GM10266 (cell line): ENCODE results near the gene IL10RA.
"Not testable (repeated sequence)": the region's sequence is repeated elsewhere in the genome, so short reads cannot be mapped to it uniquely, and the experiment has no call there.

ENCODE experiments used
- DNase-seq: peaks from one replicate; pipeline ENCODE4 v3.0.0; 2012; ENCODE audit errors: extremely low spot score
- CTCF ChIP-seq: IDR thresholded peaks from 2 replicates; pipeline ENCODE4 v1.5.1; 2012; ENCODE audit warnings: mild to moderate bottlenecking, low read depth; ENCODE audit not compliant: control insufficient read depth, insufficient read depth; ENCODE audit errors: missing control alignments

The IL10RA gene

DNA sequence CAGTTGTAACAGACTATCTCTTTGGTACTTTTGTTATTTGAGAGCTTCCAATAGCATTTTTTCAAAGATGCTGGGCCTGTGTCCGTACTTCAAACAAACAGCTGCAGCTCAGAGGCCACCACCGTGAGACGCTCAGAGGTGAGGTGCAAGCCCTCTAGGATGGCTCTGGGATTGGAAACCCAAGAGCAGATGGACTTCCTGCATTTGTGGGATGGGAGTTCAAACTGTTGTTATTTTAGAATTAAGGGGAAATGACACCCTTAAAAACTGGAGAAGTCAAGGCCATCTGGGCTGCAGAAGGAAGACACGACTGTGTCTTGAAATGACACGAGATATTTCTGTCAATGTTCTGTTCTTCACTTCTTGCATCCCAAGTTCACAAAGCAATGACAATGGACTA, 9.2 kb upstream of the IL10RA start:
- DNase-seq = no peak
- no peak for TF ChIP-seq CTCF

DNA sequence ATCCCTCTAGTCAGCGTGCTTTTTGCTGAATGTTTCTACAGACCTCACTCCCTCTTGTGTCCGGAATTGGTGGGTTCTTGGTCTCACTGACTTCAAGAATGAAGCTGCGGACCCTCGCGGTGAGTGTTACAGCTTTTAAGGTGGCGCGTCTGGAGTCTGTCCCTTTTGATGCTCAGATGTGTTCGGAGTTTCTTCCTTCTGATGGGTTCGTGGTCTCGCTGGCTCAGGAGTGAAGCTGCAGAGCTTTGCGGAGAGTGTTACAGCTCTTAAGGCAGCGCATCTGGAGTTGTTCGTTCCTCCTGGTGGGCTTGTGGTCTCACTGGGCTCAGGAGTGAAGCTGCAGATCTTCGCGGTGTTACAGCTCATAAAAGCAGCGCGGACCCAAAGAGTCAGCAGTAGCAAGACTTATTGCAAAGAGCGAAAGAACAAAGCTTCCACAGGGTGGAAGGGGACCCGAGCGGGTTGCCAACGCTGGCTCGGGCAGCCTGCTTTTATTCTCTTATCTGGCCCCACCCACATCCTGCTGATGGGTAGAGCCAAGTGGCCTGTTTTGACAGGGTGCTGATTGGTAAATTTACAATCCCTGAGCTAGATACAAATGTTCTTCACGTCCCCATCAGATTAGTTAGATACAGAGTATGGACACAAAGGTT, 8.5 kb upstream of the IL10RA start:
- DNase-seq = not testable (repeated sequence)

DNA sequence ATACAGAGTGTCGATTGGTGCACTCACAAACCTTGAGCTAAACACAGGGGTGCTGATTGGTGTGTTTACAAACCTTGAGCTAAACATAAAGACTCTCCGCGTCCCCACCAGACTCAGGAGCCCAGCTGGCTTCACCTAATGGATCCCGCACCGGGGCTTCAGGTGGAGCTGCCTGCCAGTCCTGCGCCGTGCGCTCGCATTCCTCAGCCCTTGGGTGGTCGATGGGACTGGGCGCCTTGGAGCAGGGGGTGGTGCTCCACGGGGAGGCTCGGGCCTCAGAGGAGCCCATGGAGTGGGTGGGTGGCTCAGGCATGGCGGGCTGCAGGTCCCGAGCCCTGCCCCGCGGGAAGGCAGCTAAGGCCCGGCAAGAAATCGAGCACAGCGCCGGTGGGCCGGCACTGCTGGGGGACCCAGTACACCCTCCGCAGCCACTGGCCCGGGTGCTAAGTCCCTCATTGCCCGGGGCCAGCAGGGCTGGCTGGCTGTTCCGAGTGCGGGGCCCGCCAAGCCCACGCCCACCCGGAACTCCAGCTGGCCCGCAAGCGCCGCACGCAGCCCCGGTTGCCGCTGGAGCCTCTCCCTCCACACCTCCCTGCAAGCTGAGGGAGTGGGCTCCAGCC, 7.8 kb upstream of the IL10RA start:
- not testable (repeated sequence) for DNase-seq

DNA sequence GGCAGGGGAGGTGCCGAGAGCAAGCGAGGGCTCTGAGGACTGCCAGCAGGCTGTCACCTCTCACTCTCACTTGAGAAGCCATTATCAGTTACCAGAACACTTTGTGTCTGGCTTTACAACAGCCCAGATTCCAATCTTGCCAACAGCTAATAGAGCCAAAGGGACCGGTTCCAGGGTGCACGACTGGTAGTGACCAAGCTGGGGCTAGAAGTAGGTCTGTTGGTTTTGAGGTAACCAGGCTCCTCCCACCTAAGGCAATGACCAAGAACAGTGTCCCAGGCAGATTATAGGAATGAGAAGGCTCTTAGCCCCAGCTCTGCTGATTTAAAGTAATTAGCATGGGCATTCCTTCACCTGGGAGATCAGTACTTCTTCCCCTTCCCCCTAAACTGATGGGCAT, 7.2 kb upstream of the IL10RA start:
- no peak for DNase-seq
- no peak for TF ChIP-seq CTCF

DNA sequence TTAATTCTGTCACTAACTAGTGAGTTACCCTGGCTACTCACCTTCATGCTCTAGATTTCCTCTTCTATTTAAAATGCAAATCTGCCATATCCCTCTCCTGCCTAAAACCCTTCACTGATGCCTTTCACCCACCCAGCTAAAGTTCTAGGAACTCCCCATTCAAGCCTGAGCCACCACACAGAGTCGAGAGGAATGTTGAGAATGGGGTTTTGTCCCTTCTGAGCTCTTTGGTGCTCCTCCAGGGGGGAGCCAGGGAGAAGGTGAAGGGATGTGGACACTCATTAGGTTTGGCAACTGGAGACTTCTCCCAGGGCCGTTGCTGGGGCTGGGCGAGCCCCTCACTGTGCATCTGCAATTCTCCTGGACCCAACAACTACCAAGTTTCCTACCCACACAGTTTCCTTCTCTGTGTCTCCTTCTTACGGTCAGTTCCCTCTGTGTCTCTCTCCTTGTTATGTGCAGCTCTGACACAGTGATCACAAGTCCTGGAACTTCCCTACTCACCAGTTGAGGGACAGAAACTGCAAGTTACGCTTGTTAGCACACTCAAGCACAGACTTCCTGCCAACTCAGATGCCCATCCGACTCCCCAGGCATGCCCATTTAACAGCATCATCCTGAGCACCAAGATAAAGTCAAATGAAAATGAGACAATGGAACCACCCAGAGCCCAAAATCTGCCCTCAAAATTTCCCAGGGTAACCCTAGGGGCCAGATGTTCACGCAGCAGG, 6.5 kb upstream of the IL10RA start:
- TF ChIP-seq CTCF = no peak
- DNase-seq = no peak

DNA sequence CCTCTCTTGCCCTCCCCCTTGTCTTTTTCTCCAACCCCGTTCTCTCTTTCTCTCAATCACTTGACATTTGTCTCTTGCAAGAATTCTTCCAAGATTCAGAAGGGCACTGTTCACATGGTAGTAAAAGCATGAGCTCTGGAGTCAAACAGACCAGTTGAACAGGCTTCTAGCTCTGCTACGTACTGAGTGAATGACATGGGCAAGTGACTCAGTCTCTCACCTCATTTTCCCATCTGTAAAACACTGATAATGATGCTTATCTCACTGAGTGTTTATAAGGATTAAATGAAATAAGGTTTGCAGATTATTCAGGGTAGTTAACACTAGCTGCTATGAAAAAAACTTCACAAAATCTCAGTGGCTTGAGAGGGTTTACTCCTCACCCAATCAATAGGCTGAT, 5.9 kb upstream of the IL10RA start:
- TF ChIP-seq CTCF = no peak
- DNase-seq = no peak

DNA sequence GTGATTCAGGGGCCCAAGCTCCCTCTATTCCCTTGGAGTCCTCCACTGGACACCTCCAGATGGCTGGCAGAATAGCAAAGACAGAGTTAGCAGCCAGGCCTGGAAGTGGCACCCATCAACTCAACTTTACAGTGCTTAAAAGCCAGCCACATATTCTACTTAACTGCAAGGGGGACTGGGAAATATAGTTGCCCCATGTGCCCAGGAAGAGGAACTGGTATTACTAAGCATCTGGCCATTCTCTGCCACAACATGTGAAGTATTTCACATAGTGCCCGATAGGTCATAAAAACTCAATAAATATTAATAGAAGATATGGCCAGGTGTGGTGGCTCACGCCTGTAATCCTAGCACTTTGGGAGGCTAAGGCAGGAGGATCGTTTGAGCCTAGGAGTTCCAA, 5.5 kb upstream of the IL10RA start:
- TF ChIP-seq CTCF = no peak
- DNase-seq = no peak

DNA sequence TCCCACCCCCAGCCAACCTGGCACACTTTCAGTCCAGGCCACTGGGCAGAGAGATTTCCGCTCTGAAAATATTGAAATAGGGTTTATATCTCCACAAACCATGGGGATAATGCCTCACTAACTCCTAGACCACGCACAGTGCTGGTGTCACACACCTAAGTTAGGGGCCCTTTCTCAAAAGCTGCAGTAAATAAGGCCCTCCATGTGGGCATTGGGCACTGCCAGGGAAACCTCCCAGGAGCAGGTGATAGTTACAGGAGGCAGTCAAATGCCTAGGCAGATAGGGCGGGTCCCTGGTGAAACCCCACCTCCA, 3.1 kb upstream of the IL10RA start:
- TF ChIP-seq CTCF = no peak

More for the DNA sequence above, 3.1 kb upstream of the IL10RA start:
- no peak for DNase-seq
